Renal cortex interstitium (tissue), 11 donors: ENCODE measurements around the gene AP5Z1. TPM values are rescaled to one million over a fixed set of nuclear protein-coding genes. Genes with fewer than 3 reads are reported as not detected.
"Not testable (repeated sequence)": the region's sequence is repeated elsewhere in the genome, so short reads cannot be mapped to it uniquely, and the experiment has no call there.

Experiments used
- DNase-seq, 11 donors: peaks; one replicate each; pipeline ENCODE4 v3.0.0-alpha.2; 2013; ENCODE audit warnings: low read depth in 9 of 11, low spot score in 4 of 11; ENCODE audit errors: extremely low read depth in 1 of 11
- polyA plus RNA-seq, 3 donors: library from polyadenylated mRNA; unstranded; fragments of 120-200 nt; gene quantifications; one replicate each; pipeline ENCODE4 v1.2.1, GENCODE V29; 2013; ENCODE audit not compliant: insufficient read length in 3 of 3

Gene AP5Z1
- polyA plus RNA-seq, 3 donors: 14.9 to 31.4 (median 26.5) TPM

GRCh38 chr7:4794591-4795350 lies 19.3 kb downstream of the AP5Z1 start:
- DNase-seq: no peak

GRCh38 chr7:4796453-4796852 lies 21.0 kb downstream of the AP5Z1 start:
- DNase-seq: no peak

- peak in 1 of 11 donors; percentile 44 for DNase-seq
Measured at GRCh38 chr7:4797858-4798705, 22.7 kb downstream of the AP5Z1 start.

- no peak for DNase-seq
Measured at GRCh38 chr7:4798706-4799235, 23.3 kb downstream of the AP5Z1 start.

GRCh38 chr7:4799508-4800268 lies 24.3 kb downstream of the AP5Z1 start:
- no peak for DNase-seq

GRCh38 chr7:4800487-4800886 lies 25.1 kb downstream of the AP5Z1 start:
- no peak for DNase-seq

- DNase-seq: no peak
Measured at GRCh38 chr7:4800926-4801838, 25.8 kb downstream of the AP5Z1 start.

GRCh38 chr7:4801839-4802231 lies 26.4 kb downstream of the AP5Z1 start:
- no peak for DNase-seq

GRCh38 chr7:4802577-4802976 lies 27.2 kb downstream of the AP5Z1 start:
- DNase-seq: not testable (repeated sequence)

- no peak for DNase-seq
Measured at GRCh38 chr7:4803397-4804241, 28.2 kb downstream of the AP5Z1 start.

GRCh38 chr7:4805110-4805983 lies 29.9 kb downstream of the AP5Z1 start:
- DNase-seq: no peak

GRCh38 chr7:4805984-4806300 lies 30.5 kb downstream of the AP5Z1 start:
- no peak for DNase-seq

GRCh38 chr7:4806983-4807597 lies 31.7 kb downstream of the AP5Z1 start:
- no peak for DNase-seq

- no peak for DNase-seq
Measured at GRCh38 chr7:4807598-4808016, 32.2 kb downstream of the AP5Z1 start.

- DNase-seq: no peak
Measured at GRCh38 chr7:4808026-4808425, 32.6 kb downstream of the AP5Z1 start.

- DNase-seq: no peak
Measured at GRCh38 chr7:4808565-4808964, 33.1 kb downstream of the AP5Z1 start.
